CD4-positive, alpha-beta T cell (primary cell): Measurements from ENCODE around the gene NKAIN2. TPM values are rescaled to one million over a fixed set of nuclear protein-coding genes. Genes with fewer than 3 reads are reported as not detected.

Source experiments
- ATAC-seq: fragments of 200-7000 bp; cut with Tn5 transposase; one replicate; pipeline ENCODE4 v1.10.0; 2022; ENCODE audit warnings: mild to moderate bottlenecking; ENCODE audit not compliant: poor library complexity
- CTCF ChIA-PET: fragments of 350-600 bp; sonication (Branson Sonifier 250); formaldehyde crosslinking; loops from one replicate; lab custom pipeline; 2021; ENCODE audit warnings: antibody characterized with exemption, inconsistent platforms; lab: Charles Lee
- POLR2A ChIA-PET: fragments of 350-600 bp; sonication (Branson Sonifier 250); formaldehyde crosslinking; loops from one replicate; lab custom pipeline; 2021; ENCODE audit warnings: antibody characterized with exemption, inconsistent platforms; lab: Charles Lee
- DNase-seq, 14 experiments: peaks; one replicate each; pipeline ENCODE4 v3.0.0-alpha.2; 2013 to 2020; ENCODE audit warnings: mixed read lengths in 2 of 14
- H3K27ac ChIP-seq, 2 donors: one replicate each; pipeline versions ENCODE4 v1.5.1 to v1.7.0; 2013; ENCODE audit warnings: low read length in 2 of 2, low read depth in 1 of 2, mild to moderate bottlenecking in 1 of 2
- H3K27me3 ChIP-seq, 2 experiments: 1 replicate in 1 of 2; 2 replicates in 1 of 2; pipeline versions ENCODE4 v1.6.1 to v1.7.0; 2013; ENCODE audit warnings: low read length in 2 of 2, control low read depth in 1 of 2, mild to moderate bottlenecking in 1 of 2, moderate library complexity in 1 of 2; ENCODE audit not compliant: insufficient read depth in 2 of 2, control insufficient read depth in 1 of 2
- H3K36me3 ChIP-seq: one replicate; pipeline ENCODE4 v1.6.1; 2013; ENCODE audit warnings: low read length, control low read depth; ENCODE audit not compliant: insufficient read depth
- H3K4me1 ChIP-seq: one replicate; pipeline ENCODE4 v1.6.1; 2013; ENCODE audit warnings: low read length, control low read depth; ENCODE audit not compliant: insufficient read depth
- H3K4me3 ChIP-seq: one replicate; pipeline ENCODE4 v1.5.1; 2013; ENCODE audit warnings: mild to moderate bottlenecking, low read length, moderate library complexity
- H3K9me3 ChIP-seq, 2 experiments: 1 replicate in 1 of 2; 2 replicates in 1 of 2; pipeline versions ENCODE4 v1.6.1 to v1.7.0; 2013; ENCODE audit warnings: low read length in 2 of 2, mild to moderate bottlenecking in 2 of 2, control low read depth in 1 of 2, moderate library complexity in 1 of 2; ENCODE audit not compliant: control insufficient read depth in 1 of 2, insufficient read depth in 1 of 2
- H3K27ac Mint-ChIP-seq: one replicate; pipeline ENCODE4 v1.8.0; 2020; ENCODE audit warnings: mixed read lengths
- H3K27me3 Mint-ChIP-seq: one replicate; pipeline ENCODE4 v1.8.0; 2021; ENCODE audit warnings: mixed read lengths
- H3K36me3 Mint-ChIP-seq: one replicate; pipeline ENCODE4 v1.8.0; 2021; ENCODE audit warnings: low read depth, mixed read lengths
- H3K4me1 Mint-ChIP-seq: one replicate; pipeline ENCODE4 v1.8.0; 2021; ENCODE audit warnings: low read depth, mixed read lengths
- H3K4me3 Mint-ChIP-seq: one replicate; pipeline ENCODE4 v1.8.0; 2020; ENCODE audit warnings: mild to moderate bottlenecking, mixed read lengths
- H3K9me3 Mint-ChIP-seq: one replicate; pipeline ENCODE4 v1.8.0; 2020; ENCODE audit warnings: mixed read lengths
- intact Hi-C, 2 experiments: fragments of 100-400 bp; cut with DNase I in 1 of 2; cut with micrococcal nuclease in 1 of 2; formaldehyde crosslinking; loops; one replicate each; pipeline versions ENCODE4 v1.15.1 to v1.9.0; 2023 to 2025; cut with DNase I, micrococcal nuclease
- total RNA-seq, 174 experiments: library from RNA in 2 of 174; stranded (reverse) in 2 of 174; gene quantifications; one replicate each; pipeline ENCODE4 v1.2.3 and lab custom pipeline; 2021 to 2026
- TF ChIP-seq, protein P1 (sequence below): fragments of 200-600 bp; IDR thresholded peaks from one replicate; pipeline ENCODE4 v1.8.0; 2022; ENCODE audit warnings: antibody characterized with exemption, mild to moderate bottlenecking

Gene NKAIN2
- total RNA-seq, 2 experiments from 2014 or later: not detected

DNA sequence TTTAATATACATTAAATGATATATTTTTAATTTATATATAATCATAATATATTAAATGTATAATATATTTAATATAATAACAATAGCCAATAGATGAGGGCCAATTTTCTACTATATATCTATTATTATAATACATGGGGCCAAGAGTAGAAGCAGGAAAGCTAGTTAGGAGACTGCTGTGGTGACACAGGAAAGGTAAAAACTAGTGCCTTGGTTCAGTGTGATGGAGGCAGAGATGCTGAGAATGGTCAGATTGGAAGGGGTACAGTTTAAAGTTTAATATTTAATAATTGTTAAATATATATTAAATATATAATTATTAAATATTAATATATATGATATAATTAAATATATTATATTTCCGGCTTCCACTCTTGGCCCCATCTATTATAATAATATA is 1055.7 kb downstream of the NKAIN2 start:
- CTCF ChIA-PET: no interaction called here
- intact Hi-C loops: no loop called here

DNA sequence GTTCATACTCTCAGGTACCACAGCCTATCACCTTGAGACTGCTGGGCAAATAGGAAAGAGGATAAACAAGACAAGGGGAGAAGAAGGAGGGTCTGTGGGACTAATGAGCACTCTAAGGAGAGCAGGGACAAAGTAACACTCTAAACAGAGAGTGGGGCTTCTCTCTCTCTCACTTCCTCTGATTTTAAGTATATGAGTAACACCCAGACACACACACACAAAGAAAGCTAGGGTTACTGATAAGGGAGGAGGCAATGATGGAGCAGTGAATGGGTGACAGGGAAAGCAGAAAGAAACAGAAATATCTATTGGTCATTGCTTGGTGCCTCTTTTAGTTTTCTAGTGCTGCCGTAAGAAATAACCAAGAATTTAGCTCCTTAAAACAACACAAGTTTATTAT is 1062.4 kb downstream of the NKAIN2 start:
- Histone ChIP-seq H3K4me3 (no peak overlapping the region), H3K27me3 (no peaks in the 10 kb centered on the region), H3K9me3 (no peaks in the 10 kb centered on the region), H3K36me3 (no peaks in the 10 kb centered on the region), H3K4me1 (no peaks in the 10 kb centered on the region), H3K27ac (no peak overlapping the region)
- ChIA-PET CTCF (no interaction called here), POLR2A (no interaction called here)
- ATAC-seq (no peak), DNase-seq (no peak)
- intact Hi-C loops: no loop called here
- H3K4me1 Mint-ChIP-seq: no peaks in the 10 kb centered on the region
- H3K27me3 Mint-ChIP-seq: peaks cover 4% of the 10 kb centered on the region
- no peak overlapping the region for H3K27ac Mint-ChIP-seq
- no peak overlapping the region for H3K4me3 Mint-ChIP-seq
- H3K36me3 Mint-ChIP-seq: no peaks in the 10 kb centered on the region
- no peaks in the 10 kb centered on the region for H3K9me3 Mint-ChIP-seq
- TF ChIP-seq, protein P1, sequence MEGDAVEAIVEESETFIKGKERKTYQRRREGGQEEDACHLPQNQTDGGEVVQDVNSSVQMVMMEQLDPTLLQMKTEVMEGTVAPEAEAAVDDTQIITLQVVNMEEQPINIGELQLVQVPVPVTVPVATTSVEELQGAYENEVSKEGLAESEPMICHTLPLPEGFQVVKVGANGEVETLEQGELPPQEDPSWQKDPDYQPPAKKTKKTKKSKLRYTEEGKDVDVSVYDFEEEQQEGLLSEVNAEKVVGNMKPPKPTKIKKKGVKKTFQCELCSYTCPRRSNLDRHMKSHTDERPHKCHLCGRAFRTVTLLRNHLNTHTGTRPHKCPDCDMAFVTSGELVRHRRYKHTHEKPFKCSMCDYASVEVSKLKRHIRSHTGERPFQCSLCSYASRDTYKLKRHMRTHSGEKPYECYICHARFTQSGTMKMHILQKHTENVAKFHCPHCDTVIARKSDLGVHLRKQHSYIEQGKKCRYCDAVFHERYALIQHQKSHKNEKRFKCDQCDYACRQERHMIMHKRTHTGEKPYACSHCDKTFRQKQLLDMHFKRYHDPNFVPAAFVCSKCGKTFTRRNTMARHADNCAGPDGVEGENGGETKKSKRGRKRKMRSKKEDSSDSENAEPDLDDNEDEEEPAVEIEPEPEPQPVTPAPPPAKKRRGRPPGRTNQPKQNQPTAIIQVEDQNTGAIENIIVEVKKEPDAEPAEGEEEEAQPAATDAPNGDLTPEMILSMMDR: no peak

More for the DNA sequence above, 1055.7 kb downstream of the NKAIN2 start:
- H3K27me3 ChIP-seq: peaks cover 0 to 2% of the 10 kb centered on the region in 2 experiments
- ATAC-seq: no peak
- H3K4me1 Mint-ChIP-seq: no peaks in the 10 kb centered on the region
- no peak overlapping the region for H3K27ac Mint-ChIP-seq
- H3K9me3 ChIP-seq: no peaks in the 10 kb centered on the region
- TF ChIP-seq, protein P1: no peak
- H3K36me3 ChIP-seq: no peaks in the 10 kb centered on the region
- no peak overlapping the region for H3K27ac ChIP-seq
- H3K9me3 Mint-ChIP-seq: no peaks in the 10 kb centered on the region
- DNase-seq: no peak
- no peaks in the 10 kb centered on the region for H3K36me3 Mint-ChIP-seq
- H3K4me3 Mint-ChIP-seq: no peak overlapping the region
- H3K27me3 Mint-ChIP-seq: no peaks in the 10 kb centered on the region
- POLR2A ChIA-PET: no interaction called here
- no peak overlapping the region for H3K4me3 ChIP-seq
- no peaks in the 10 kb centered on the region for H3K4me1 ChIP-seq

DNA sequence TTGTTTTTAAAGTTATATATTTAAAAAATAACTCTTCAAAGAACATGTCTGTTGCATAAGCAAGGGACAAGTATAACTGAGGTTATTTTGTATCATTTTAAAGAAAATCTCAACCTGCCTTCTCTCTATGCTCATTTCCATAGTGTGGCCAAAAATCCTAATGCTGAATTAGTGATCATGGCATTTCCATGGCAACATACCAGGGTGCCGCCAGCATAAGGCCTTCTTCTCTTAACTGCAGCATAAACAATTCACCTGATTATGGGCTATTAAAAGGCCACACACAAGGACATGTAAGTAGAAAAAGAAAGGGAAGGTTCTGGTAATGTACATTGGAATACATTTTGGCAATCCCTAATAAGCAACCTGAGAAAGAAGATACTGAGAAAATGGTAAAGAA is 1063.5 kb downstream of the NKAIN2 start:
- ChIA-PET CTCF (no interaction called here), POLR2A (interaction anchor here (1.1 kb wide), 1 partner anchor 12 kb away, joined by 3 read pairs; no protein-coding TSS in a partner anchor)
- no peaks in the 10 kb centered on the region for H3K36me3 ChIP-seq
- Mint-ChIP-seq H3K27me3 (peaks cover 4% of the 10 kb centered on the region), H3K9me3 (no peaks in the 10 kb centered on the region), H3K36me3 (no peaks in the 10 kb centered on the region), H3K4me3 (no peak overlapping the region), H3K27ac (no peak overlapping the region), H3K4me1 (no peaks in the 10 kb centered on the region)
- no peak overlapping the region for H3K27ac ChIP-seq
- no peak for DNase-seq
- H3K4me3 ChIP-seq: no peak overlapping the region
- ATAC-seq: no peak
- no peaks in the 10 kb centered on the region for H3K9me3 ChIP-seq
- intact Hi-C loops: no loop called here
- TF ChIP-seq, protein P1: no peak
- H3K4me1 ChIP-seq: no peaks in the 10 kb centered on the region
- no peaks in the 10 kb centered on the region for H3K27me3 ChIP-seq
